NCI-H2107 (cell line): ENCODE measurements around the gene OR6Y1.

Experiments
- DNase-seq: peaks from one replicate; lab custom pipeline; 2025; lab: John Stamatoyannopoulos, UW

OR6Y1 gene

DNA sequence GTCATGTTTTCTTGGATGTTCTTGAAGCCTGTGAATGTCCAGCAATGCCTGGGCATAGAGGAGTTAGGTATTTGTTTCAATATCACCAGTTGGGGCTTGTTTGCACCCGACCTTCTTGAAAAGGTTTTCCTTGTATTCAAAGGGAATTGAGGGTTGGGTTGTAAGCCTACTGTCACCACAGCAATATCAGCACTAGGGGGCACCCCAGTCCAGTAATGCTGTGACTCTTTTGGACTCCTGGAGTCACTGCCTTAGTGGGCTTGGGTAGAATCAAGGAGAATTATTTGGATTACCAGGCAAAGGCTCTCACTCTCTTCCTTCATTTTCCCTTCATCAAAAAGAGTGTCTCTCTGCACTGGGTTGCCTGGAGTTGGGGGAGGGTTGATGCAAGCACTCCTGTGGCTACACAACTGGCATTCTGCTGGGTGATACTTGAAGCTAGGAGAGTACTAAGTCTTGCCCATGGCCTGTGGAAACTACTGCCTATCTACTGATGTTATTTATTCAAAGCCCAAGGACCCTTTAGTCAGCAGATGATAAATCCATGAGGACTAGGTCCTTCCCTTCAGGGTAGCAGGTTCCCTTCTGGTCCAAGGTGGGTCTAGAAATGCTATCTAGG is 47.7 kb downstream of the OR6Y1 start:
- DNase-seq: no peak

DNA sequence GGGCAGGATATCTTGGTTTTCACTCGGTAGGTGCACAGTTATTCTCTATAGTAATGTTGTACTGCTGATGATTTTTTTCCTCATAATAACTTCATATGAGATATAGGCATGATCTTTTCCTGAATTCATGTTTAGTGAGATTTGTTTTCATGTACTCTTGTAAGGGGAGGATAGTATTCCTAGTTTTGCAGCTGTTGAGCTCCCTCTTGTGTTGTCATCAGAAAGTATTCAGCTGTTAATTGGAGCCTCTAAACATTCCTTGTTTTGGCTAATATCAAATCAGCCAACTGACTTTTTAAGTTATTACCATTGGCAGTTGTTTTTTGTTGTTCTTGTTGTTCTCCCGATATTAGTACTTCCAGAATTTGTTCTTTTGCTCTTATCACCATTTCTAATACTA is 57.8 kb downstream of the OR6Y1 start:
- no peak for DNase-seq

DNA sequence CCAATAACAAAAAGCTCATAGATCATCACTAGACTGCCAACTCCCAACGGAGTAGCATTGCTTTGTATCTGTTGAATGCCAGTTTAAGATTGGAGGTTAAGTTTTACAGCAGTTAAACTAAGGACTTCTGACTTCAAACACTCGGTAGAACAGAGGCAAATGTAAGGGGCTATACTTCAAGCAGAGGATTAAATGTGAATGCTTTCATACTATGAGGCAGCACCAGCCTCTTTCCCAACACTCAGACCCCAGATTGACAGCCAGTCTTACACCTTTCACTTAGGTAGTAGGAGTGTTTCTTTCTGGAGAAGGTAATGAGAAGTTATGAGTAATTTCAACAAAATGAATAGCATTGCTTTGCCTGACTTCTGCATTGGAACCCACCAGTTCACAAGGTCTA is 59.4 kb downstream of the OR6Y1 start:
- DNase-seq: no peak
